ENCODE data around the gene GSTM4.

The GSTM4 gene

GRCh38 chr1:109619576-109620400 lies 36.1 kb upstream of the GSTM4 start, which contains the start of the genes AMPD2 and GNAT2:
AMPD2 (plus strand) TSS chr1:109619837; CDS start chr1:109621176, 1,339 bp downstream.
GNAT2 (minus strand) TSS chr1:109619616; CDS start chr1:109612870, 6,746 bp downstream.
- no peaks in the 10 kb centered on the region for H3K36me3 ChIP-seq (ENCODE audit: insufficient read depth, low read depth, low read length)
- H3K27me3 ChIP-seq (ENCODE audit: insufficient read depth, low read length) = no peaks in the 10 kb centered on the region
- peak within 1 kb of the TSS; percentile 29 for H3K27ac ChIP-seq (ENCODE audit: low read length)
- peak within 1 kb of the TSS; percentile 71 for H3K4me3 ChIP-seq (ENCODE audit: low read length)
- H3K9me3 ChIP-seq (ENCODE audit: insufficient read depth, low read depth, low read length) = no peaks in the 10 kb centered on the region
- H3K9ac ChIP-seq (ENCODE audit: low read depth, low read length) = peak within 1 kb of the TSS; percentile 75; the same call in 1 of the 2 replicates
- H3K4me1 ChIP-seq (ENCODE audit: insufficient read depth, low read length) = peaks cover 12% of the 10 kb centered on the region; the same call in 1 of the 2 replicates

- no peaks in the 10 kb centered on the region for H3K36me3 ChIP-seq (ENCODE audit: insufficient read depth, low read depth, low read length)
- no peak overlapping the region for H3K27ac ChIP-seq (ENCODE audit: low read length)
Measured at GRCh38 chr1:109620401-109620791, 35.5 kb upstream of the GSTM4 start.

GRCh38 chr1:109620841-109621286 lies 35.0 kb upstream of the GSTM4 start:
- Histone ChIP-seq H3K36me3 (ENCODE audit: insufficient read depth, low read depth, low read length) (peaks cover 2% of the 10 kb centered on the region; the same call in 1 of the 2 replicates), H3K4me1 (ENCODE audit: insufficient read depth, low read length) (peaks cover 12% of the 10 kb centered on the region; the same call in 1 of the 2 replicates), H3K27ac (ENCODE audit: low read length) (no peak overlapping the region), H3K4me3 (ENCODE audit: low read length) (peak overlapping the region; percentile 71), H3K27me3 (ENCODE audit: insufficient read depth, low read length) (no peaks in the 10 kb centered on the region), H3K9ac (ENCODE audit: low read depth, low read length) (peak overlapping the region; percentile 75; the same call in 1 of the 2 replicates), H3K9me3 (ENCODE audit: insufficient read depth, low read depth, low read length) (no peaks in the 10 kb centered on the region)

More at GRCh38 chr1:109620401-109620791, 35.5 kb upstream of the GSTM4 start:
- Histone ChIP-seq H3K4me1 (ENCODE audit: insufficient read depth, low read length) (peaks cover 12% of the 10 kb centered on the region; the same call in 1 of the 2 replicates), H3K9ac (ENCODE audit: low read depth, low read length) (peak overlapping the region; percentile 75; the same call in 1 of the 2 replicates), H3K27me3 (ENCODE audit: insufficient read depth, low read length) (no peaks in the 10 kb centered on the region), H3K9me3 (ENCODE audit: insufficient read depth, low read depth, low read length) (no peaks in the 10 kb centered on the region), H3K4me3 (ENCODE audit: low read length) (peak overlapping the region; percentile 71)

GRCh38 chr1:109621379-109622136 lies 34.3 kb upstream of the GSTM4 start:
- Histone ChIP-seq H3K9me3 (ENCODE audit: insufficient read depth, low read depth, low read length) (no peaks in the 10 kb centered on the region), H3K36me3 (ENCODE audit: insufficient read depth, low read depth, low read length) (peaks cover 8% of the 10 kb centered on the region; the same call in 1 of the 2 replicates), H3K27me3 (ENCODE audit: insufficient read depth, low read length) (no peaks in the 10 kb centered on the region), H3K27ac (ENCODE audit: low read length) (no peak overlapping the region), H3K4me3 (ENCODE audit: low read length) (peak overlapping the region; percentile 71; the same call in 1 of the 2 replicates), H3K9ac (ENCODE audit: low read depth, low read length) (peak overlapping the region; percentile 59; the same call in 1 of the 2 replicates), H3K4me1 (ENCODE audit: insufficient read depth, low read length) (peaks cover 12% of the 10 kb centered on the region; the same call in 1 of the 2 replicates)

GRCh38 chr1:109622137-109622892 lies 33.6 kb upstream of the GSTM4 start:
- no peak overlapping the region for H3K4me3 ChIP-seq (ENCODE audit: low read length)
- no peak overlapping the region for H3K9ac ChIP-seq (ENCODE audit: low read depth, low read length)
- H3K9me3 ChIP-seq (ENCODE audit: insufficient read depth, low read depth, low read length) = no peaks in the 10 kb centered on the region
- peaks cover 8% of the 10 kb centered on the region; the same call in 1 of the 2 replicates for H3K4me1 ChIP-seq (ENCODE audit: insufficient read depth, low read length)
- peaks cover 16% of the 10 kb centered on the region for H3K36me3 ChIP-seq (ENCODE audit: insufficient read depth, low read depth, low read length)
- H3K27ac ChIP-seq (ENCODE audit: low read length) = no peak overlapping the region
- H3K27me3 ChIP-seq (ENCODE audit: insufficient read depth, low read length) = no peaks in the 10 kb centered on the region

GRCh38 chr1:109622895-109623294 lies 33.0 kb upstream of the GSTM4 start:
- Histone ChIP-seq H3K4me3 (ENCODE audit: low read length) (no peak overlapping the region), H3K9me3 (ENCODE audit: insufficient read depth, low read depth, low read length) (no peaks in the 10 kb centered on the region), H3K4me1 (ENCODE audit: insufficient read depth, low read length) (peaks cover 5% of the 10 kb centered on the region; the same call in 1 of the 2 replicates), H3K27me3 (ENCODE audit: insufficient read depth, low read length) (no peaks in the 10 kb centered on the region), H3K27ac (ENCODE audit: low read length) (no peak overlapping the region), H3K36me3 (ENCODE audit: insufficient read depth, low read depth, low read length) (peaks cover 22% of the 10 kb centered on the region), H3K9ac (ENCODE audit: low read depth, low read length) (no peak overlapping the region)

GRCh38 chr1:109623601-109624161 lies 32.2 kb upstream of the GSTM4 start:
- Histone ChIP-seq H3K4me1 (ENCODE audit: insufficient read depth, low read length) (peaks cover 5% of the 10 kb centered on the region; the same call in 1 of the 2 replicates), H3K27me3 (ENCODE audit: insufficient read depth, low read length) (no peaks in the 10 kb centered on the region), H3K36me3 (ENCODE audit: insufficient read depth, low read depth, low read length) (peaks cover 28% of the 10 kb centered on the region), H3K27ac (ENCODE audit: low read length) (no peak overlapping the region), H3K4me3 (ENCODE audit: low read length) (no peak overlapping the region), H3K9me3 (ENCODE audit: insufficient read depth, low read depth, low read length) (no peaks in the 10 kb centered on the region), H3K9ac (ENCODE audit: low read depth, low read length) (no peak overlapping the region)

- no peaks in the 10 kb centered on the region for H3K27me3 ChIP-seq (ENCODE audit: insufficient read depth, low read length)
- H3K9me3 ChIP-seq (ENCODE audit: insufficient read depth, low read depth, low read length) = no peaks in the 10 kb centered on the region
- no peaks in the 10 kb centered on the region for H3K4me1 ChIP-seq (ENCODE audit: insufficient read depth, low read length)
- no peak overlapping the region for H3K27ac ChIP-seq (ENCODE audit: low read length)
- no peak overlapping the region for H3K9ac ChIP-seq (ENCODE audit: low read depth, low read length)
- H3K36me3 ChIP-seq (ENCODE audit: insufficient read depth, low read depth, low read length) = peaks cover 35% of the 10 kb centered on the region
- no peak overlapping the region for H3K4me3 ChIP-seq (ENCODE audit: low read length)
Measured at GRCh38 chr1:109624201-109625010, 31.5 kb upstream of the GSTM4 start.

GRCh38 chr1:109625176-109625575 lies 30.7 kb upstream of the GSTM4 start:
- Histone ChIP-seq H3K9me3 (ENCODE audit: insufficient read depth, low read depth, low read length) (no peaks in the 10 kb centered on the region), H3K36me3 (ENCODE audit: insufficient read depth, low read depth, low read length) (peaks cover 40% of the 10 kb centered on the region), H3K27me3 (ENCODE audit: insufficient read depth, low read length) (no peaks in the 10 kb centered on the region), H3K4me1 (ENCODE audit: insufficient read depth, low read length) (no peaks in the 10 kb centered on the region), H3K4me3 (ENCODE audit: low read length) (no peak overlapping the region), H3K27ac (ENCODE audit: low read length) (no peak overlapping the region), H3K9ac (ENCODE audit: low read depth, low read length) (no peak overlapping the region)

All from iPS-20b (cell line).